ENCODE results near the gene BBS9. TPM values are rescaled to one million over a fixed set of nuclear protein-coding genes. Genes with fewer than 3 reads are reported as not detected.

The BBS9 gene
- polyA plus RNA-seq, 1 donor from 2014 or later, result 9.8 TPM

- Histone ChIP-seq H2AFZ (ENCODE audit: low read depth, low read length) (no peak overlapping the region), H3K36me3 (ENCODE audit: insufficient read depth, low read length) (no peaks in the 10 kb centered on the region), H3K79me2 (replicated peaks; ENCODE audit: insufficient read depth, low read length) (no peaks in the 10 kb centered on the region)
Observed at GRCh38 chr7:33444511-33444910, 315.1 kb downstream of the BBS9 start.

DNA sequence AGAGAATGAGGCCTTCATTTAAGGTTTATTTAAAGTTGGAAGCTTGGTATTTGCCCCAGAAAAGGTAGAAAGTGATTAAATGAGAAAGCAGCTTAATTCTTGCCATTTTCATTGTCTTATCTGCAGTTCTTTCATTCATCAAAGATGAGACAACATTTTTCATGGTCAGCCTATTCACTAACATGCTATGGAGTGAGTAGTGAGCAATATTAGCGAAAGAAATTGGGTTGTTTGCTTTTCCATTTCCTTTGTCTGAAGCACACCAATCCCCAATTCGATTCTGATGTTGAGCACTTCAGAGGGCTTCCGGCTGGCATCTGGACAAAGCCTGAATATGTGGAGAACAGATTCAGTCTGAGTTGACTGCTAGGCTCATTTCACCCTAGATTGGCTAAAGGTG lies 317.2 kb downstream of the BBS9 start:
- H3K9me3 ChIP-seq (ENCODE audit: low read length), result no peaks in the 10 kb centered on the region
- H2AFZ ChIP-seq (ENCODE audit: low read depth, low read length), result no peak overlapping the region
- H3K27me3 ChIP-seq (ENCODE audit: insufficient read depth, low read depth, low read length), result no peaks in the 10 kb centered on the region
- H3K9me2 ChIP-seq (ENCODE audit: insufficient read depth, low read length), result no peaks in the 10 kb centered on the region
- no peaks in the 10 kb centered on the region for H3K36me3 ChIP-seq (ENCODE audit: insufficient read depth, low read length)
- H3K9ac ChIP-seq (ENCODE audit: low read length), result no peak overlapping the region
- no peak overlapping the region for H3K4me2 ChIP-seq (ENCODE audit: low read length)
- H3F3A ChIP-seq (ENCODE audit: insufficient read depth, low read length, poor library complexity, severe bottlenecking), result no peaks in the 10 kb centered on the region
- no peaks in the 10 kb centered on the region for H3K79me2 ChIP-seq (replicated peaks; ENCODE audit: insufficient read depth, low read length)
- no peak overlapping the region for H3K4me3 ChIP-seq (ENCODE audit: low read length)
- no peak overlapping the region for H3K27ac ChIP-seq (ENCODE audit: low read length)
- no peaks in the 10 kb centered on the region for H4K20me1 ChIP-seq (ENCODE audit: insufficient read depth)
- TF ChIP-seq, protein P1, sequence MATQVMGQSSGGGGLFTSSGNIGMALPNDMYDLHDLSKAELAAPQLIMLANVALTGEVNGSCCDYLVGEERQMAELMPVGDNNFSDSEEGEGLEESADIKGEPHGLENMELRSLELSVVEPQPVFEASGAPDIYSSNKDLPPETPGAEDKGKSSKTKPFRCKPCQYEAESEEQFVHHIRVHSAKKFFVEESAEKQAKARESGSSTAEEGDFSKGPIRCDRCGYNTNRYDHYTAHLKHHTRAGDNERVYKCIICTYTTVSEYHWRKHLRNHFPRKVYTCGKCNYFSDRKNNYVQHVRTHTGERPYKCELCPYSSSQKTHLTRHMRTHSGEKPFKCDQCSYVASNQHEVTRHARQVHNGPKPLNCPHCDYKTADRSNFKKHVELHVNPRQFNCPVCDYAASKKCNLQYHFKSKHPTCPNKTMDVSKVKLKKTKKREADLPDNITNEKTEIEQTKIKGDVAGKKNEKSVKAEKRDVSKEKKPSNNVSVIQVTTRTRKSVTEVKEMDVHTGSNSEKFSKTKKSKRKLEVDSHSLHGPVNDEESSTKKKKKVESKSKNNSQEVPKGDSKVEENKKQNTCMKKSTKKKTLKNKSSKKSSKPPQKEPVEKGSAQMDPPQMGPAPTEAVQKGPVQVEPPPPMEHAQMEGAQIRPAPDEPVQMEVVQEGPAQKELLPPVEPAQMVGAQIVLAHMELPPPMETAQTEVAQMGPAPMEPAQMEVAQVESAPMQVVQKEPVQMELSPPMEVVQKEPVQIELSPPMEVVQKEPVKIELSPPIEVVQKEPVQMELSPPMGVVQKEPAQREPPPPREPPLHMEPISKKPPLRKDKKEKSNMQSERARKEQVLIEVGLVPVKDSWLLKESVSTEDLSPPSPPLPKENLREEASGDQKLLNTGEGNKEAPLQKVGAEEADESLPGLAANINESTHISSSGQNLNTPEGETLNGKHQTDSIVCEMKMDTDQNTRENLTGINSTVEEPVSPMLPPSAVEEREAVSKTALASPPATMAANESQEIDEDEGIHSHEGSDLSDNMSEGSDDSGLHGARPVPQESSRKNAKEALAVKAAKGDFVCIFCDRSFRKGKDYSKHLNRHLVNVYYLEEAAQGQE (IDR thresholded peaks at IDR 0.05; ENCODE audit: borderline replicate concordance), result no peak
- TF ChIP-seq SMC3 (conservative IDR thresholded peaks at IDR 0.05; ENCODE audit: poor library complexity) (no peak), EZH2 (IDR thresholded peaks at IDR 0.05; ENCODE audit: borderline replicate concordance, insufficient read depth, low read length, poor library complexity, severe bottlenecking) (no peak), RAD21 (conservative IDR thresholded peaks at IDR 0.05) (no peak), TAF1 (IDR thresholded peaks at IDR 0.05; ENCODE audit: low read depth) (no peak), POLR2AphosphoS5 (IDR thresholded peaks at IDR 0.05) (no peak)
- TF ChIP-seq, protein P2, sequence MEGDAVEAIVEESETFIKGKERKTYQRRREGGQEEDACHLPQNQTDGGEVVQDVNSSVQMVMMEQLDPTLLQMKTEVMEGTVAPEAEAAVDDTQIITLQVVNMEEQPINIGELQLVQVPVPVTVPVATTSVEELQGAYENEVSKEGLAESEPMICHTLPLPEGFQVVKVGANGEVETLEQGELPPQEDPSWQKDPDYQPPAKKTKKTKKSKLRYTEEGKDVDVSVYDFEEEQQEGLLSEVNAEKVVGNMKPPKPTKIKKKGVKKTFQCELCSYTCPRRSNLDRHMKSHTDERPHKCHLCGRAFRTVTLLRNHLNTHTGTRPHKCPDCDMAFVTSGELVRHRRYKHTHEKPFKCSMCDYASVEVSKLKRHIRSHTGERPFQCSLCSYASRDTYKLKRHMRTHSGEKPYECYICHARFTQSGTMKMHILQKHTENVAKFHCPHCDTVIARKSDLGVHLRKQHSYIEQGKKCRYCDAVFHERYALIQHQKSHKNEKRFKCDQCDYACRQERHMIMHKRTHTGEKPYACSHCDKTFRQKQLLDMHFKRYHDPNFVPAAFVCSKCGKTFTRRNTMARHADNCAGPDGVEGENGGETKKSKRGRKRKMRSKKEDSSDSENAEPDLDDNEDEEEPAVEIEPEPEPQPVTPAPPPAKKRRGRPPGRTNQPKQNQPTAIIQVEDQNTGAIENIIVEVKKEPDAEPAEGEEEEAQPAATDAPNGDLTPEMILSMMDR (IDR thresholded peaks at IDR 0.05; ENCODE audit: poor library complexity, severe bottlenecking), result no peak

More at GRCh38 chr7:33444511-33444910, 315.1 kb downstream of the BBS9 start:
- Histone ChIP-seq H4K20me1 (ENCODE audit: insufficient read depth) (no peaks in the 10 kb centered on the region), H3K9ac (ENCODE audit: low read length) (no peak overlapping the region), H3K9me2 (ENCODE audit: insufficient read depth, low read length) (no peaks in the 10 kb centered on the region), H3F3A (ENCODE audit: insufficient read depth, low read length, poor library complexity, severe bottlenecking) (no peaks in the 10 kb centered on the region), H3K4me3 (ENCODE audit: low read length) (no peak overlapping the region), H3K9me3 (ENCODE audit: low read length) (no peaks in the 10 kb centered on the region), H3K27me3 (ENCODE audit: insufficient read depth, low read depth, low read length) (no peaks in the 10 kb centered on the region), H3K4me2 (ENCODE audit: low read length) (no peak overlapping the region), H3K27ac (ENCODE audit: low read length) (no peak overlapping the region)
- TF ChIP-seq EP300 (conservative IDR thresholded peaks at IDR 0.05; ENCODE audit: poor library complexity, severe bottlenecking), result no peak
- TF ChIP-seq, protein P1 (IDR thresholded peaks at IDR 0.05; ENCODE audit: borderline replicate concordance), result no peak
- TF ChIP-seq SMC3 (conservative IDR thresholded peaks at IDR 0.05; ENCODE audit: poor library complexity), result no peak
- TF ChIP-seq MXI1 (conservative IDR thresholded peaks at IDR 0.05; ENCODE audit: poor library complexity, severe bottlenecking), result no peak
- TF ChIP-seq TAF1 (IDR thresholded peaks at IDR 0.05; ENCODE audit: low read depth), result no peak
- TF ChIP-seq, protein P2 (IDR thresholded peaks at IDR 0.05; ENCODE audit: poor library complexity, severe bottlenecking), result no peak
- TF ChIP-seq RAD21 (conservative IDR thresholded peaks at IDR 0.05), result no peak
- no peak for TF ChIP-seq EZH2 (IDR thresholded peaks at IDR 0.05; ENCODE audit: borderline replicate concordance, insufficient read depth, low read length, poor library complexity, severe bottlenecking)

Measured in neural cell (in vitro differentiated cells).